ENCODE data around the gene ZBTB7C. TPM values are rescaled to one million over a fixed set of nuclear protein-coding genes. Genes with fewer than 3 reads are reported as not detected.

Gene ZBTB7C
- total and polyA plus RNA-seq, 2 of the 8 experiments (the other 6 are each of a cell fraction or from before 2014, with no cell fraction given) = 0.15 to 0.45 TPM

GRCh38 chr18:48084858-48085257 is 324.3 kb downstream of the ZBTB7C start:
- no peak overlapping the region for H3K23ac ChIP-seq (ENCODE audit: insufficient read length)
- no peaks in the 10 kb centered on the region for H3K36me3 ChIP-seq (ENCODE audit: control insufficient read depth in 2 of 4, insufficient read depth in 4 of 4, low read length in 3 of 4)
- H3K23me2 ChIP-seq (ENCODE audit: low read depth, low read length) = no peaks in the 10 kb centered on the region
- ChIA-PET POLR2A (ENCODE audit: partially characterized antibody) (no interaction called here), CTCF (ENCODE audit: partially characterized antibody) (interaction anchor here (1.0 kb wide), 4 partner anchors 9 to 336 kb away, joined by 3 read pairs; no protein-coding TSS in a partner anchor)
- H3K4me1 ChIP-seq (replicated peaks in 1 of 4; ENCODE audit: control insufficient read depth in 3 of 4, insufficient read depth in 4 of 4, low read length in 3 of 4) = peaks cover 0 to 12% (median 6%) of the 10 kb centered on the region in 4 experiments; a peak in 5 of 7 replicates
- no peak overlapping the region for H3K18ac ChIP-seq (ENCODE audit: extremely low read depth, low read length)
- H3K79me1 ChIP-seq (ENCODE audit: low read depth, low read length) = no peaks in the 10 kb centered on the region
- no peak overlapping the region for H2BK5ac ChIP-seq (ENCODE audit: low read depth, low read length)
- no peak overlapping the region for H3K27ac ChIP-seq (ENCODE audit: low read depth, low read length)
- H2BK12ac ChIP-seq (ENCODE audit: low read depth, low read length) = no peak overlapping the region
- H4K8ac ChIP-seq (ENCODE audit: extremely low read depth, insufficient read depth, low read length) = no peak overlapping the region
- no peak overlapping the region for H3K56ac ChIP-seq (replicated peaks; ENCODE audit: insufficient read length, low read depth, low read length)
- H4K5ac ChIP-seq (ENCODE audit: insufficient read length, low read depth, low read length) = no peak overlapping the region
- H2AK5ac ChIP-seq (ENCODE audit: low read depth, low read length) = no peak overlapping the region
- FAIRE-seq (no peak), DNase-seq (ENCODE audit: low read depth in 1 of 2, low spot score in 2 of 2) (no peak)
- H3K4ac ChIP-seq (replicated peaks; ENCODE audit: insufficient read length, low read depth, low read length) = no peak overlapping the region
- H3K9ac ChIP-seq (replicated peaks in 1 of 4; ENCODE audit: extremely low read depth in 1 of 4, low read depth in 3 of 4, low read length in 3 of 4) = no peak overlapping the region
- H3K27me3 ChIP-seq (replicated peaks in 1 of 4; ENCODE audit: control insufficient read depth in 3 of 4, extremely low read depth in 1 of 4, insufficient read depth in 3 of 4, low read length in 3 of 4) = no peaks in the 10 kb centered on the region
- H2BK20ac ChIP-seq (ENCODE audit: low read length) = no peak overlapping the region
- H4K91ac ChIP-seq (replicated peaks; ENCODE audit: insufficient read length, low read length) = no peak overlapping the region
- 87% methylated on average over 6 of the region's 6 CpGs; no CpG with 5 or more reads in 1 of the 2 experiments for WGBS, 2 experiments (ENCODE audit: extremely low coverage in 1 of 2, insufficient coverage in 1 of 2, insufficient read length in 1 of 2, insufficient replicate concordance in 2 of 2, low coverage in 1 of 2, low lambda C conversion rate in 2 of 2, missing lambda C conversion rate in 1 of 2)
- no peak overlapping the region for H2AFZ ChIP-seq (ENCODE audit: low read length)
- no peaks in the 10 kb centered on the region for H4K20me1 ChIP-seq (replicated peaks in 1 of 2; ENCODE audit: control insufficient read depth in 1 of 2, insufficient read depth in 2 of 2, low read length in 2 of 2)
- no peak overlapping the region for H2BK120ac ChIP-seq (replicated peaks; ENCODE audit: low read depth, low read length)
- no peak overlapping the region for H2BK15ac ChIP-seq (ENCODE audit: low read length)
- TF ChIP-seq POLR2AphosphoS5 (IDR thresholded peaks at IDR 0.05; ENCODE audit: low read depth, low read length) = no peak
- TF ChIP-seq RBBP5 (IDR thresholded peaks at IDR 0.05; ENCODE audit: borderline replicate concordance, low read depth, low read length) = no peak
- no peak for TF ChIP-seq RXRA (IDR thresholded peaks at IDR 0.05; ENCODE audit: insufficient read depth, low read depth, low read length)
- no peak for TF ChIP-seq HDAC2 (IDR thresholded peaks at IDR 0.05; ENCODE audit: borderline replicate concordance in 1 of 2, low read depth in 2 of 2, low read length in 2 of 2)
- no peak for TF ChIP-seq BACH1 (IDR thresholded peaks at IDR 0.05; ENCODE audit: low read length)
- no peak for TF ChIP-seq CTBP2 (IDR thresholded peaks at IDR 0.05; ENCODE audit: borderline replicate concordance, insufficient read depth, insufficient read length, low read length)
- no peak overlapping the region for H3K4me3 ChIP-seq (ENCODE audit: extremely low read depth in 1 of 4, insufficient read depth in 2 of 4, low read depth in 3 of 4, low read length in 4 of 4)
- H3K79me2 ChIP-seq (ENCODE audit: control insufficient read depth in 1 of 2, insufficient read depth in 2 of 2, low read length in 2 of 2) = no peaks in the 10 kb centered on the region
- no peak overlapping the region for H3K4me2 ChIP-seq (ENCODE audit: insufficient read depth in 1 of 2, low read depth in 2 of 2, low read length in 2 of 2)
- H3K9me3 ChIP-seq (ENCODE audit: insufficient read depth in 2 of 2, low read depth in 1 of 2, low read length in 1 of 2) = no peaks in the 10 kb centered on the region
- H3K14ac ChIP-seq (ENCODE audit: insufficient read length) = no peak overlapping the region
